ENCODE measurements around the gene TTLL8. TPM values are rescaled to one million over a fixed set of nuclear protein-coding genes. Genes with fewer than 3 reads are reported as not detected.
"Not testable (repeated sequence)": the region's sequence is repeated elsewhere in the genome, so short reads cannot be mapped to it uniquely, and the experiment has no call there.

Gene TTLL8
- polyA plus RNA-seq, 1 donor from 2014 or later: not detected

- Histone ChIP-seq H2AFZ (ENCODE audit: low read depth, low read length) (no peak overlapping the region), H3K4me3 (ENCODE audit: low read length) (no peak overlapping the region), H3K9me3 (ENCODE audit: low read length) (peaks cover 4% of the 10 kb centered on the region), H4K20me1 (ENCODE audit: insufficient read depth) (no peaks in the 10 kb centered on the region), H3K27ac (ENCODE audit: low read length) (no peak overlapping the region), H3K9me2 (ENCODE audit: insufficient read depth, low read length) (no peaks in the 10 kb centered on the region), H3K79me2 (replicated peaks; ENCODE audit: insufficient read depth, low read length) (no peaks in the 10 kb centered on the region), H3K27me3 (ENCODE audit: insufficient read depth, low read depth, low read length) (no peaks in the 10 kb centered on the region), H3K36me3 (ENCODE audit: insufficient read depth, low read length) (no peaks in the 10 kb centered on the region), H3F3A (ENCODE audit: insufficient read depth, low read length, poor library complexity, severe bottlenecking) (no peaks in the 10 kb centered on the region), H3K9ac (ENCODE audit: low read length) (no peak overlapping the region), H3K4me2 (ENCODE audit: low read length) (no peak overlapping the region)
- TF ChIP-seq MXI1 (conservative IDR thresholded peaks at IDR 0.05; ENCODE audit: poor library complexity, severe bottlenecking) (no peak), TAF1 (IDR thresholded peaks at IDR 0.05; ENCODE audit: low read depth) (no peak), RAD21 (conservative IDR thresholded peaks at IDR 0.05) (no peak), EP300 (conservative IDR thresholded peaks at IDR 0.05; ENCODE audit: poor library complexity, severe bottlenecking) (no peak), CTCF (IDR thresholded peaks at IDR 0.05; ENCODE audit: poor library complexity, severe bottlenecking) (no peak), EZH2 (IDR thresholded peaks at IDR 0.05; ENCODE audit: borderline replicate concordance, insufficient read depth, low read length, poor library complexity, severe bottlenecking) (no peak), POLR2AphosphoS5 (IDR thresholded peaks at IDR 0.05) (no peak), SMC3 (conservative IDR thresholded peaks at IDR 0.05; ENCODE audit: poor library complexity) (no peak), REST (IDR thresholded peaks at IDR 0.05; ENCODE audit: borderline replicate concordance) (no peak)
These were observed 66.9 kb downstream of the TTLL8 start for GRCh38 chr22:49991167-49991566.

- H3K9me2 ChIP-seq (ENCODE audit: insufficient read depth, low read length); H3K9ac ChIP-seq (ENCODE audit: low read length); H3F3A ChIP-seq (ENCODE audit: insufficient read depth, low read length, poor library complexity, severe bottlenecking); H2AFZ ChIP-seq (ENCODE audit: low read depth, low read length); H3K27ac ChIP-seq (ENCODE audit: low read length); H3K27me3 ChIP-seq (ENCODE audit: insufficient read depth, low read depth, low read length); H3K36me3 ChIP-seq (ENCODE audit: insufficient read depth, low read length); H3K4me2 ChIP-seq (ENCODE audit: low read length); H3K79me2 ChIP-seq (replicated peaks; ENCODE audit: insufficient read depth, low read length); H3K9me3 ChIP-seq (ENCODE audit: low read length); H4K20me1 ChIP-seq (ENCODE audit: insufficient read depth); H3K4me3 ChIP-seq (ENCODE audit: low read length): not testable (repeated sequence)
These were observed 68.3 kb downstream of the TTLL8 start for GRCh38 chr22:49989826-49990225.

GRCh38 chr22:49986325-49986724, 71.8 kb downstream of the TTLL8 start:
- Histone ChIP-seq H2AFZ (ENCODE audit: low read depth, low read length) (no peak overlapping the region), H3K9ac (ENCODE audit: low read length) (no peak overlapping the region), H3K79me2 (replicated peaks; ENCODE audit: insufficient read depth, low read length) (no peaks in the 10 kb centered on the region), H3K9me3 (ENCODE audit: low read length) (peaks cover 7% of the 10 kb centered on the region), H3K27ac (ENCODE audit: low read length) (no peak overlapping the region), H3K27me3 (ENCODE audit: insufficient read depth, low read depth, low read length) (peaks cover 17% of the 10 kb centered on the region), H4K20me1 (ENCODE audit: insufficient read depth) (no peaks in the 10 kb centered on the region), H3F3A (ENCODE audit: insufficient read depth, low read length, poor library complexity, severe bottlenecking) (no peaks in the 10 kb centered on the region), H3K9me2 (ENCODE audit: insufficient read depth, low read length) (no peaks in the 10 kb centered on the region), H3K4me2 (ENCODE audit: low read length) (no peak overlapping the region), H3K36me3 (ENCODE audit: insufficient read depth, low read length) (no peaks in the 10 kb centered on the region), H3K4me3 (ENCODE audit: low read length) (no peak overlapping the region)
- no peak for TF ChIP-seq RAD21 (conservative IDR thresholded peaks at IDR 0.05)
- TF ChIP-seq MXI1 (conservative IDR thresholded peaks at IDR 0.05; ENCODE audit: poor library complexity, severe bottlenecking): no peak
- TF ChIP-seq POLR2AphosphoS5 (IDR thresholded peaks at IDR 0.05): no peak
- no peak for TF ChIP-seq EZH2 (IDR thresholded peaks at IDR 0.05; ENCODE audit: borderline replicate concordance, insufficient read depth, low read length, poor library complexity, severe bottlenecking)
- TF ChIP-seq TAF1 (IDR thresholded peaks at IDR 0.05; ENCODE audit: low read depth): no peak
- TF ChIP-seq REST (IDR thresholded peaks at IDR 0.05; ENCODE audit: borderline replicate concordance): no peak
- TF ChIP-seq EP300 (conservative IDR thresholded peaks at IDR 0.05; ENCODE audit: poor library complexity, severe bottlenecking): no peak
- TF ChIP-seq SMC3 (conservative IDR thresholded peaks at IDR 0.05; ENCODE audit: poor library complexity): no peak
- no peak for TF ChIP-seq CTCF (IDR thresholded peaks at IDR 0.05; ENCODE audit: poor library complexity, severe bottlenecking)
